ENCODE results near the gene BTN1A1. TPM values are rescaled to one million over a fixed set of nuclear protein-coding genes. Genes with fewer than 3 reads are reported as not detected.
A peak's percentile ranks its signal among the peaks of the same experiment; 100 is the strongest.
"Not testable (repeated sequence)": the region's sequence is repeated elsewhere in the genome, so short reads cannot be mapped to it uniquely, and the experiment has no call there.

The BTN1A1 gene
- total RNA-seq, 1 donor from 2014 or later, result not detected

DNA sequence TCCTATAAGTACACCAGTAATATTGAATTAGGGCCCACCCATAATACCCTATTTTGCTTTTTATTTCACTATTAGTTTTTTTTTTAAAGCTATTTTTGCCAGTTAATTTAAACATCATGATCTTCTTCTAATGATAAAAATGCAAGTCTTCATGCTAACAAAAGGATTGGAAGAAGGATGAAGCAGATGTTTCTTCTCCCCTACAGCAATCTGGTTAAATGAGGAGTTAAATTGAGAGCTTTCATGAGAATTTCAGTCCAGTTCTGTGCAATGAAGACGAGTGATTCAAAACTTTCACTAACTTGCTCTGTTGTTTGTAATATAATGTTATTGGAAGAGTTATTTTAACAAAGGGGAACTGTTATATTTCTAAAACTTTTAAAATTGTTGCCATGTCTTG is 41.5 kb downstream of the BTN1A1 start:
- TF ChIP-seq, protein P1, sequence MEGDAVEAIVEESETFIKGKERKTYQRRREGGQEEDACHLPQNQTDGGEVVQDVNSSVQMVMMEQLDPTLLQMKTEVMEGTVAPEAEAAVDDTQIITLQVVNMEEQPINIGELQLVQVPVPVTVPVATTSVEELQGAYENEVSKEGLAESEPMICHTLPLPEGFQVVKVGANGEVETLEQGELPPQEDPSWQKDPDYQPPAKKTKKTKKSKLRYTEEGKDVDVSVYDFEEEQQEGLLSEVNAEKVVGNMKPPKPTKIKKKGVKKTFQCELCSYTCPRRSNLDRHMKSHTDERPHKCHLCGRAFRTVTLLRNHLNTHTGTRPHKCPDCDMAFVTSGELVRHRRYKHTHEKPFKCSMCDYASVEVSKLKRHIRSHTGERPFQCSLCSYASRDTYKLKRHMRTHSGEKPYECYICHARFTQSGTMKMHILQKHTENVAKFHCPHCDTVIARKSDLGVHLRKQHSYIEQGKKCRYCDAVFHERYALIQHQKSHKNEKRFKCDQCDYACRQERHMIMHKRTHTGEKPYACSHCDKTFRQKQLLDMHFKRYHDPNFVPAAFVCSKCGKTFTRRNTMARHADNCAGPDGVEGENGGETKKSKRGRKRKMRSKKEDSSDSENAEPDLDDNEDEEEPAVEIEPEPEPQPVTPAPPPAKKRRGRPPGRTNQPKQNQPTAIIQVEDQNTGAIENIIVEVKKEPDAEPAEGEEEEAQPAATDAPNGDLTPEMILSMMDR (IDR thresholded peaks at IDR 0.05), result no peak
- no peak for DNase-seq (ENCODE audit: low spot score)
- H3K9me3 Mint-ChIP-seq (ENCODE audit: low read depth), result no peaks in the 10 kb centered on the region
- H3K4me3 Mint-ChIP-seq (ENCODE audit: unreplicated experiment), result no peak overlapping the region
- peaks cover 36% of the 10 kb centered on the region for H3K4me1 Mint-ChIP-seq (ENCODE audit: low read depth)
- H3K36me3 Mint-ChIP-seq (ENCODE audit: low read depth), result peaks cover 30% of the 10 kb centered on the region
- H3K27ac Mint-ChIP-seq (ENCODE audit: unreplicated experiment), result no peak overlapping the region
- H3K27me3 Mint-ChIP-seq (ENCODE audit: low read depth), result no peaks in the 10 kb centered on the region

DNA sequence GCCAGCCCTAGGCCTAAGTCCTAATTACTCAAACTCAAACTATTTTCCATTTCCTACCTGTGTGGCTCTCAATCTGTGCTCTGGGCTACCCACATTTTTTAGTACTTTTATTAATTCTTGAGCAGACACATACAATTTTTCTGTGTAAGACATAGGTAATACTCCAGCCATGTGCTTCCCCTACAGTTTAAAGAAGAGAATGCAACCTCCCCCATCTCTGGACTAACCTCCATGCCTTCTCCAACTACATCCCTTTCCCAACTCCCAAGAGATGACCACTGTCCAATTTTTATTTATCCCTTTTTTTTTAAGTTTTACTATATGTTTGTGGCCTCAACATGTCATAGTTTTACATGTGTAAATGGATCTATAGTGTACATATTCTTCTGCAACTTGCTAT is 43.9 kb downstream of the BTN1A1 start:
- no peaks in the 10 kb centered on the region for H3K27me3 Mint-ChIP-seq (ENCODE audit: low read depth)
- H3K4me1 Mint-ChIP-seq (ENCODE audit: low read depth), result peaks cover 26% of the 10 kb centered on the region
- peaks cover 31% of the 10 kb centered on the region for H3K36me3 Mint-ChIP-seq (ENCODE audit: low read depth)
- no peak overlapping the region for H3K4me3 Mint-ChIP-seq (ENCODE audit: unreplicated experiment)
- H3K27ac Mint-ChIP-seq (ENCODE audit: unreplicated experiment), result no peak overlapping the region
- H3K9me3 Mint-ChIP-seq (ENCODE audit: low read depth), result no peaks in the 10 kb centered on the region
- TF ChIP-seq, protein P1 (IDR thresholded peaks at IDR 0.05), result peak; percentile 67
- no peak for DNase-seq (ENCODE audit: low spot score)

DNA sequence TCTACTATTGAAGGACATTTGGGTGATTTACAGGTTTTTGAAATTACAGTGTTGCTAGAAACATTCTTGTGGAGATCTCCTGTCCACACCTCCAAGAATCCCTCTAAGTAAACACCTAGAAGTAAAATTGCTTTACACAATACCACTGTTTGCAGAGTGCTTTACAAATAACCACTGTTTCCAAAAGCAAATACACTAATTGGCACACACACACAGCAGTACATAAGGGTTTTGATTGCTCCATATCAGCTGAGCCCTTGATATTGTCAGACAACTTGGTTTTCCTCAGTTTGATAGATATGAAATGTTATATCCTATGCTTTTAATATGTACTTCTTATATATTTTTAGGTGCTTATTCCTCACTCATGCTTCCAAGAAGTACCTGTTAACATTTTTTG is 44.4 kb downstream of the BTN1A1 start:
- TF ChIP-seq, protein P1 (IDR thresholded peaks at IDR 0.05), result no peak
- Mint-ChIP-seq H3K4me3 (ENCODE audit: unreplicated experiment) (no peak overlapping the region), H3K4me1 (ENCODE audit: low read depth) (peaks cover 21% of the 10 kb centered on the region), H3K36me3 (ENCODE audit: low read depth) (peaks cover 31% of the 10 kb centered on the region), H3K27me3 (ENCODE audit: low read depth) (no peaks in the 10 kb centered on the region), H3K9me3 (ENCODE audit: low read depth) (no peaks in the 10 kb centered on the region), H3K27ac (ENCODE audit: unreplicated experiment) (no peak overlapping the region)
- no peak for DNase-seq (ENCODE audit: low spot score)

DNA sequence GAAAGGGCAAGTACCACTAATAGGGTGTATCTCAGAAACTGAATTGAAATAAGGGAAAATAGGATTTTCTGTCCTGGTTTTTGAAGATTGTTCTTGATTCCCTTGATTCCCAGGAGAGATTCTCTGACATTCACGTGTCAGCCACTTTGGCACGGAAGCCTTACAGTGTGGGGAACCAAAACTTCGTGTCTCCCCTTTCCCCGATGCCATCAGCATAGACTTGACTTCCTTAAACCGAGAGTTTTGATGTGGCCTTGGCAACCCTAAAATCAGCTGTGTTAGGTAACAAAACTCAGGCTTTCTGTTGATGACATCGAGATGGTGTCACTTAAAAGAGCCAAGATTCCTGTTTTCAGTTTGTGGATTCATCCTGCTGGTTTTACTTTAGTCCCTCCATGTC is 45.5 kb downstream of the BTN1A1 start:
- Mint-ChIP-seq H3K4me1 (ENCODE audit: low read depth) (peaks cover 21% of the 10 kb centered on the region), H3K9me3 (ENCODE audit: low read depth) (no peaks in the 10 kb centered on the region), H3K27me3 (ENCODE audit: low read depth) (no peaks in the 10 kb centered on the region), H3K4me3 (ENCODE audit: unreplicated experiment) (no peak overlapping the region), H3K36me3 (ENCODE audit: low read depth) (peaks cover 27% of the 10 kb centered on the region), H3K27ac (ENCODE audit: unreplicated experiment) (no peak overlapping the region)
- TF ChIP-seq, protein P1 (IDR thresholded peaks at IDR 0.05), result no peak
- DNase-seq (ENCODE audit: low spot score), result no peak

DNA sequence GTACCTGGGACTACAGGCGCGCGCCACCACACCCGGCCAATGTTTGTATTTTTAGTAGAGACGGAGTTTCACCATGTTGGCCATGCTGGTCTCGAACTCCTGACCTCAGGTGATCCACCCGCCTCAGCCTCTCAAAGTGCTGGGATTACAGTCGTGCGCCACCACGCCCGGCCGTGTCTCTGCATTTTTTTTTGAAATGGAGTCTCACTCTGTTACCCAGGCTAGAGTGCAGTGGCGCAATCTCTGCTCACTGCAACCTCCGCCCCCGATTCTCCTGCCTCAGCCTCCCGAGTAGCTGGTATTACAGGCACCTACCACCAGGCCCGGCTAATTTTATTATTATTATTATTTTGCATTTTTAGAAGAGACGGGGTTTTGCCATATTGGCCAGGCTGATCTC is 47.3 kb downstream of the BTN1A1 start:
- not testable (repeated sequence) for H3K4me3 Mint-ChIP-seq (ENCODE audit: unreplicated experiment); H3K27me3 Mint-ChIP-seq (ENCODE audit: low read depth); H3K9me3 Mint-ChIP-seq (ENCODE audit: low read depth); H3K27ac Mint-ChIP-seq (ENCODE audit: unreplicated experiment); DNase-seq (ENCODE audit: low spot score)
- peaks cover 23% of the 10 kb centered on the region for H3K36me3 Mint-ChIP-seq (ENCODE audit: low read depth)
- H3K4me1 Mint-ChIP-seq (ENCODE audit: low read depth), result peaks cover 14% of the 10 kb centered on the region

DNA sequence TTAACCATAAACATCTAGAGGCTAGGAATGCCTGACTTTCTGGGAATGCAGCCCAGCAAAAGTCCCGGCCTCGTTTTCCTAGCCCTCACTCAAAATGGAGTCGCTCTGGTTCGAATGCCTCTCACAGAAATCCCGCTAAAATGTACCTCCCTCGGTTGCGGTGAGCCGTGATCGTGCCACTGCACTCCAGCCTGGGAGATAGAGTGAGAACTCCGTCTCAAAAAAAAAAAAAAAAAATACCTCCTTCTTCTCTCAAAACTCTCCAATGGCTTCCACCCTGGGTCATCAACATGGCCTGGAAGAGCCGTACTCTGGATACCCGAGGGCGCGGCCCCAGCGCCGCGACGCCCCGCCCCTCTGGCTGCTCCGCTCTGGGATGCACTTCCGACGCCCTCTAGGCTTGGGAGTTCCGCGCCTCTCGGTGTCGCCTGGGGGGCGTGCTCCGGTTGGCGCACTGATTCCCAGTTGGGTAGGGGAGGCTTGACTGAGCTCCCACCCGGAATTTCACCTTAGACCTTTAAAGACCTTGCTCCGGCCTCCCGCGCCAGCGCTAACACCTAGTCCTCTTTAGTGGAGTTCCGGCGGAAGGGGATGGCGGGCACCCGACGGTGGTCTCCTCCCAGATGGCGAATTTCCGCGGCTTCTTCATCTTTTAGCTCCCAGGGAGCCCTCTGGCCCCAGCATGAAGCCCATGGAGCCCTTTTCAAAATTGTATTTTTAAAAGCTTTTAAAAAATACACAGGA is 50.3 kb downstream of the BTN1A1 start:
- TF ChIP-seq, protein P1 (IDR thresholded peaks at IDR 0.05), result peak; percentile 44
- Mint-ChIP-seq H3K9me3 (ENCODE audit: low read depth) (no peaks in the 10 kb centered on the region), H3K27me3 (ENCODE audit: low read depth) (no peaks in the 10 kb centered on the region), H3K4me1 (ENCODE audit: low read depth) (peaks cover 18% of the 10 kb centered on the region), H3K36me3 (ENCODE audit: low read depth) (peaks cover 9% of the 10 kb centered on the region), H3K27ac (ENCODE audit: unreplicated experiment) (peak overlapping the region; percentile 69), H3K4me3 (ENCODE audit: unreplicated experiment) (peak overlapping the region; percentile 78)
- DNase-seq (ENCODE audit: low spot score), result no peak

All from chondrocyte (in vitro differentiated cells).